Measurements from ENCODE around the gene ALPK3. TPM values are rescaled to one million over a fixed set of nuclear protein-coding genes. Genes with fewer than 3 reads are reported as not detected.

ALPK3 gene
- total and polyA plus RNA-seq, 2 donors from 2014 or later, result 3.1 to 20.2 TPM

DNA sequence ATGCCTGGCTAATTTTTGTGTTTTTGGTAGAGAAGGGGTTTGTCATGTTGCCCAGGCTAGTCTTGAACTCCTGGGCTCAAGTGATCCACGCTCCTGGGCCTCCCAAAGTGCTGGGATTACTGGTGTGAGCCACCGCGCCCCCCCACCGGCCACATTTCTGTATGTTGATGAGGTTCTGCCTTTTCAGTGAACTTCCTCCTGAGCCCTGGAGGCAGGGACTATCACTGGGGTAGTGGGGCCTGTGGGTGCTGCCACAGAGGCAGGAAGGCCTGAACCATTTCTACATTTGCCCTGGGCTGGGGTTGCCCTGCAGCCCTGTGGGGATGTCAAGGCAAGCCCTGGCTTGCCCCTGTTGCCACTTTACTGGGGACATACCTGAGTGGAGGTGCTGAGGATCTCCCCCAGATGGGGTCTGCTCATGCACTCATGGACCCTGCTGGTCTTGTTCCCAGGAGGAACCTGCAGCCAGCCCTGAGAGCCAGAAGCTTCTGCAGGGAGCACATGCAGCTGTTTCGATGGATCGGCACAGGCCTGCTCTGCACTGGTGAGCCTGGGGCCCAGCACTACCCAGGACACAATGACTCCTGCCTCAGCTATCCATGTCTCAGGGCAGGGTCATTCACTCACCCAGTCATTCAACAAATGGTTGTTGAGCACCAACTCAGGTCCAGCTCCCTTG lies 73.0 kb downstream of the ALPK3 start:
- DNase-seq (no peak), FAIRE-seq (no peak)
- peaks cover 0 to 14% (median 3%) of the 10 kb centered on the region in 3 donors for H3K36me3 ChIP-seq (ENCODE audit: control insufficient read depth in 2 of 3, insufficient read depth in 3 of 3, low read length in 3 of 3)
- peaks cover 0 to 7% (median 0%) of the 10 kb centered on the region in 3 donors for H3K4me1 ChIP-seq (ENCODE audit: control insufficient read depth in 2 of 3, insufficient read depth in 2 of 3, low read depth in 1 of 3, low read length in 3 of 3)
- no peak overlapping the region for H3K4me3 ChIP-seq (ENCODE audit: low read length in 3 of 3)
- no peak overlapping the region for H3K27ac ChIP-seq (ENCODE audit: low read depth in 2 of 2, low read length in 2 of 2)
- no peaks in the 10 kb centered on the region for H3K9me3 ChIP-seq (ENCODE audit: control insufficient read depth in 2 of 3, insufficient read depth in 1 of 3, low read length in 3 of 3)
- TF ChIP-seq, protein P1, sequence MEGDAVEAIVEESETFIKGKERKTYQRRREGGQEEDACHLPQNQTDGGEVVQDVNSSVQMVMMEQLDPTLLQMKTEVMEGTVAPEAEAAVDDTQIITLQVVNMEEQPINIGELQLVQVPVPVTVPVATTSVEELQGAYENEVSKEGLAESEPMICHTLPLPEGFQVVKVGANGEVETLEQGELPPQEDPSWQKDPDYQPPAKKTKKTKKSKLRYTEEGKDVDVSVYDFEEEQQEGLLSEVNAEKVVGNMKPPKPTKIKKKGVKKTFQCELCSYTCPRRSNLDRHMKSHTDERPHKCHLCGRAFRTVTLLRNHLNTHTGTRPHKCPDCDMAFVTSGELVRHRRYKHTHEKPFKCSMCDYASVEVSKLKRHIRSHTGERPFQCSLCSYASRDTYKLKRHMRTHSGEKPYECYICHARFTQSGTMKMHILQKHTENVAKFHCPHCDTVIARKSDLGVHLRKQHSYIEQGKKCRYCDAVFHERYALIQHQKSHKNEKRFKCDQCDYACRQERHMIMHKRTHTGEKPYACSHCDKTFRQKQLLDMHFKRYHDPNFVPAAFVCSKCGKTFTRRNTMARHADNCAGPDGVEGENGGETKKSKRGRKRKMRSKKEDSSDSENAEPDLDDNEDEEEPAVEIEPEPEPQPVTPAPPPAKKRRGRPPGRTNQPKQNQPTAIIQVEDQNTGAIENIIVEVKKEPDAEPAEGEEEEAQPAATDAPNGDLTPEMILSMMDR (IDR thresholded peaks at IDR 0.05; ENCODE audit: borderline replicate concordance, extremely low read depth, insufficient read depth), result no peak
- H3K9ac ChIP-seq (ENCODE audit: low read length in 3 of 3), result no peak overlapping the region
- no peaks in the 10 kb centered on the region for H3K27me3 ChIP-seq (ENCODE audit: control insufficient read depth, insufficient read depth, low read length)
- intact Hi-C loops (cut with DNase I), result no loop called here

DNA sequence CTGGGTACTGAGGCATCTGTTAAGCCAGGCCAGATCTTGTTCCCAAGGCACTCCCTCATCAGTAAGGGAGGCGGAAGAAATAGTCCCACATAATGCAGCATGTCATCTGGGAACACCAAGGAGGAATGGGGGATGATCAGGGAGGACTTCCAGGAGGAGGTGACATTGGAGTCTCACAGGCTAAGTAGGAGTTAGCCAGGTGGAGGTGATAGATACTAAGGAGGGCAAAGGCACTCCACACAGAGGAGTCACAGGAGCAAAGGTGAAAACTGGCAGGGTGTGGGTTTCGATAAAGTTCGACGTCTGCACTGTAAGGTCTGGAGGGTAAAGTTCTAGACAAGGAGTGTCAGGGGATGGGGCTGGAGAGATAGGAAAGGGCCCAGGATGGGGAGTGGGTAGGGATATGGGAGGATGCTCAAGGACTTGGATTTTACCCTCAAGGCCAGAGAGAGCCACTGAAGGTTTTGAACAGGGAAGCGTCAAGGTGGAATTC lies 73.6 kb downstream of the ALPK3 start:
- H3K9me3 ChIP-seq (ENCODE audit: control insufficient read depth in 2 of 3, insufficient read depth in 1 of 3, low read length in 3 of 3), result no peaks in the 10 kb centered on the region
- H3K27me3 ChIP-seq (ENCODE audit: control insufficient read depth, insufficient read depth, low read length), result no peaks in the 10 kb centered on the region
- peaks cover 0 to 7% (median 0%) of the 10 kb centered on the region in 3 donors for H3K4me1 ChIP-seq (ENCODE audit: control insufficient read depth in 2 of 3, insufficient read depth in 2 of 3, low read depth in 1 of 3, low read length in 3 of 3)
- intact Hi-C loops (cut with DNase I), result no loop called here
- FAIRE-seq (no peak), DNase-seq (no peak)
- H3K27ac ChIP-seq (ENCODE audit: low read depth in 2 of 2, low read length in 2 of 2), result no peak overlapping the region
- no peak overlapping the region for H3K9ac ChIP-seq (ENCODE audit: low read length in 3 of 3)
- TF ChIP-seq, protein P1 (IDR thresholded peaks at IDR 0.05; ENCODE audit: borderline replicate concordance, extremely low read depth, insufficient read depth), result no peak
- no peak overlapping the region for H3K4me3 ChIP-seq (ENCODE audit: low read length in 3 of 3)
- H3K36me3 ChIP-seq (ENCODE audit: control insufficient read depth in 2 of 3, insufficient read depth in 3 of 3, low read length in 3 of 3), result peaks cover 0 to 14% (median 3%) of the 10 kb centered on the region in 3 donors

DNA sequence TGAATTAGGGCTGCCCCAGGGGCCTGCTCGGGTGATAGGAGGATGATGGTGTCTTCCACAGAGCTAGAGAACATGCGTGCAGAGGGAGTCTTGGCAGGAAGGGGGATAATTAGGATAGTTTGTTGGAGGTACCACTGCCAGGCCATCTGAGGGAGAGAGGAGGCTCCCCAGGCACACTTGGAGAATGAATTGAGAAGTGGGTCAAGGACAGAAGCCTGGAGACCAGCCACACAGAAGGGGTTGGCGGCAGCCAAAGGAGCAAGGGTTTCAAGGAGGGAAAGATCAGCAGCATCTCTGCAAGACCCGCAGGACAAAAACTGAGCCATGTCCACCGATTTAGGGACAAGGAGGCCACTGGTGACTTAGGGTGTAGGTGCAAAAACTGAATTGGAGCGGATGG lies 74.2 kb downstream of the ALPK3 start:
- Histone ChIP-seq H3K36me3 (ENCODE audit: control insufficient read depth in 2 of 3, insufficient read depth in 3 of 3, low read length in 3 of 3) (peaks cover 0 to 14% (median 3%) of the 10 kb centered on the region in 3 donors), H3K4me1 (ENCODE audit: control insufficient read depth in 2 of 3, insufficient read depth in 2 of 3, low read depth in 1 of 3, low read length in 3 of 3) (peaks cover 0 to 7% (median 0%) of the 10 kb centered on the region in 3 donors), H3K27ac (ENCODE audit: low read depth in 2 of 2, low read length in 2 of 2) (no peak overlapping the region), H3K4me3 (ENCODE audit: low read length in 3 of 3) (no peak overlapping the region), H3K27me3 (ENCODE audit: control insufficient read depth, insufficient read depth, low read length) (no peaks in the 10 kb centered on the region), H3K9ac (ENCODE audit: low read length in 3 of 3) (no peak overlapping the region), H3K9me3 (ENCODE audit: control insufficient read depth in 2 of 3, insufficient read depth in 1 of 3, low read length in 3 of 3) (no peaks in the 10 kb centered on the region)
- intact Hi-C loops (cut with DNase I), result no loop called here
- DNase-seq (no peak), FAIRE-seq (no peak)
- TF ChIP-seq, protein P1 (IDR thresholded peaks at IDR 0.05; ENCODE audit: borderline replicate concordance, extremely low read depth, insufficient read depth), result no peak
